ENCODE data around the gene ZSWIM6. TPM values are rescaled to one million over a fixed set of nuclear protein-coding genes. Genes with fewer than 3 reads are reported as not detected.

ZSWIM6 gene
- total and polyA plus RNA-seq, 2 of the 4 experiments (the other 2 are of a cell fraction), result 10.8 to 14.1 TPM

GRCh38 chr5:61471352-61471751 is 139.3 kb downstream of the ZSWIM6 start:
- ATAC-seq (ENCODE audit: low read depth), result no peak
- Histone ChIP-seq H3K14ac (replicated peaks; ENCODE audit: low read depth, low read length) (0 out of 2 replicates have a peak overlapping the region, but pooled peaks have one; percentile 20), H2AFZ (replicated peaks; ENCODE audit: low read length, poor library complexity) (no peak overlapping the region), H3K9me1 (ENCODE audit: insufficient read depth, low read length) (peaks cover 4% of the 10 kb centered on the region; the same call in 1 of the 2 replicates), H3K23ac (ENCODE audit: low read depth, low read length) (no peak overlapping the region), H4K20me1 (ENCODE audit: insufficient read depth, low read length) (peaks cover 53% of the 10 kb centered on the region), H2AK9ac (replicated peaks; ENCODE audit: low read depth, low read length, poor library complexity) (no peak overlapping the region), H3K4me3 (ENCODE audit: insufficient read depth, low read depth, low read length) (no peak overlapping the region), H3K9ac (ENCODE audit: low read depth, low read length) (no peak overlapping the region), H4K5ac (ENCODE audit: low read depth, low read length) (no peak overlapping the region), H2BK120ac (ENCODE audit: low read depth, low read length) (no peak overlapping the region), H3K4ac (ENCODE audit: low read depth, low read length) (no peak overlapping the region), H4K91ac (ENCODE audit: insufficient read depth, low read depth, low read length) (no peak overlapping the region), H2AK5ac (ENCODE audit: low read depth, low read length) (no peak overlapping the region), H3K9me3 (ENCODE audit: control insufficient read depth, insufficient read depth, low read length) (no peaks in the 10 kb centered on the region), H4K8ac (ENCODE audit: low read depth in 2 of 2, low read length in 2 of 2) (no peak overlapping the region), H3K27ac (ENCODE audit: insufficient read depth, low read length) (no peak overlapping the region), H3K36me3 (ENCODE audit: control insufficient read depth, insufficient read depth, low read length) (peaks cover 8% of the 10 kb centered on the region), H3K18ac (ENCODE audit: low read depth, low read length) (no peak overlapping the region), H3K4me2 (ENCODE audit: low read depth, low read length) (no peak overlapping the region), H2BK15ac (ENCODE audit: low read depth, low read length) (no peak overlapping the region), H3K79me1 (ENCODE audit: low read depth in 1 of 2, low read length in 2 of 2) (peaks cover 31 to 60% of the 10 kb centered on the region in 2 experiments), H3K4me1 (ENCODE audit: control insufficient read depth, insufficient read depth, low read length) (peaks cover 3% of the 10 kb centered on the region), H3K56ac (ENCODE audit: extremely low read depth, insufficient read depth, low read length) (no peak overlapping the region), H2BK5ac (ENCODE audit: low read depth, low read length, poor library complexity, severe bottlenecking) (no peak overlapping the region), H2BK20ac (ENCODE audit: low read depth, low read length) (no peak overlapping the region), H3K27me3 (ENCODE audit: control insufficient read depth, insufficient read depth, low read length) (no peaks in the 10 kb centered on the region)
- in situ Hi-C loops (cut with MboI; ENCODE audit: low sequenced_read_pairs), result no loop called here
- DNase-seq, result no peak
- POLR2A ChIA-PET (ENCODE audit: unreplicated experiment), result no interaction called here
- no peak for TF ChIP-seq BHLHE40 (IDR thresholded peaks at IDR 0.05; ENCODE audit: low read depth, low read length)
- TF ChIP-seq MXI1 (IDR thresholded peaks at IDR 0.05; ENCODE audit: borderline replicate concordance, low read depth, low read length), result no peak
- TF ChIP-seq MAFK (IDR thresholded peaks at IDR 0.05; ENCODE audit: low read depth, low read length), result no peak
- TF ChIP-seq SMC3 (IDR thresholded peaks at IDR 0.05; ENCODE audit: low read depth, low read length), result no peak
- no peak for TF ChIP-seq CTCF (conservative IDR thresholded peaks at IDR 0.05; ENCODE audit: low read depth, low read length)
- TF ChIP-seq, protein P1, sequence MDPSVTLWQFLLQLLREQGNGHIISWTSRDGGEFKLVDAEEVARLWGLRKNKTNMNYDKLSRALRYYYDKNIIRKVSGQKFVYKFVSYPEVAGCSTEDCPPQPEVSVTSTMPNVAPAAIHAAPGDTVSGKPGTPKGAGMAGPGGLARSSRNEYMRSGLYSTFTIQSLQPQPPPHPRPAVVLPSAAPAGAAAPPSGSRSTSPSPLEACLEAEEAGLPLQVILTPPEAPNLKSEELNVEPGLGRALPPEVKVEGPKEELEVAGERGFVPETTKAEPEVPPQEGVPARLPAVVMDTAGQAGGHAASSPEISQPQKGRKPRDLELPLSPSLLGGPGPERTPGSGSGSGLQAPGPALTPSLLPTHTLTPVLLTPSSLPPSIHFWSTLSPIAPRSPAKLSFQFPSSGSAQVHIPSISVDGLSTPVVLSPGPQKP (IDR thresholded peaks at IDR 0.05; ENCODE audit: borderline replicate concordance, low read depth, low read length), result no peak
- no peak for TF ChIP-seq MAZ (IDR thresholded peaks at IDR 0.05; ENCODE audit: borderline replicate concordance, low read depth, low read length)
- TF ChIP-seq FOS (IDR thresholded peaks at IDR 0.05; ENCODE audit: low read depth, low read length), result no peak
- no peak for TF ChIP-seq CHD1 (IDR thresholded peaks at IDR 0.05; ENCODE audit: low read depth, low read length)
- no peak for TF ChIP-seq CEBPB (IDR thresholded peaks at IDR 0.05; ENCODE audit: low read depth, low read length)
- no peak for TF ChIP-seq USF2 (IDR thresholded peaks at IDR 0.05; ENCODE audit: low read depth, low read length)
- no peak for TF ChIP-seq RFX5 (IDR thresholded peaks at IDR 0.05; ENCODE audit: low read depth, low read length)
- no peak for TF ChIP-seq RCOR1 (IDR thresholded peaks at IDR 0.05; ENCODE audit: insufficient replicate concordance, low read length)
- dilution Hi-C loops (cut with HindIII; ENCODE audit: low sequenced_read_pairs, unreplicated experiment), result no loop called here
- BruUV-seq (replicated peaks), result no TSS peak
- WGBS, 2 experiments (ENCODE audit: extremely low coverage in 2 of 2, insufficient read length in 1 of 2), result no CpG with 5 or more reads among the region's 1 CpG
- intact Hi-C loops (cut with micrococcal nuclease), result no loop called here
- CTCF ChIA-PET, result interaction anchor here (0.6 kb wide), 1 partner anchor 60 kb away, joined by 3 read pairs; no protein-coding TSS in a partner anchor
